Measurements from ENCODE around the gene MTMR12.

Gene MTMR12

DNA sequence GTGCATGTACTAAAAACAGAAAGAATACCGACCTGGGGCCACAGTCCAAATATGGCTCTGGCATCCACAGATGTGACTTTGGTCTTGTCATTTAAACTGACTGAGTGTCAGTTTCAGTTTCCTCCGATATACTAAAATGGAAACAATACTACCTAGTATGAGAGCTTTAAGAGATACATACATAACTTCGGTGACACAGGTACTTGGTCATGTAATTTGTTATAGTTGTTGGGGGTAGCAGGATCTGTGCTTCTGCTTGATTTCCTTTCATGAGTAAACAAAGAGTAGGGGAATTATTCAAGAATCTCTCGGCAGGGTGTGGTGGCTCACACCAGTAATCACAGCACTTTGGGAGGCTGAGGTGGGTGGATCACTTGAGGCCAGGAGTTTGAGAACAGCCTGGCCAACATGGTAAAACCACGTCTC lies 32.1 kb downstream of the MTMR12 start:
- Histone ChIP-seq H3K36me3 (ENCODE audit: insufficient read depth, low read length) (0 out of 2 replicates have a peak, but pooled peaks cover 2% of the 10 kb centered on the region), H3K9ac (ENCODE audit: low read depth, low read length) (no peak overlapping the region), H3K9me3 (ENCODE audit: control insufficient read depth, insufficient read depth, low read length) (no peaks in the 10 kb centered on the region; the same call in 1 of the 2 replicates), H3K4me1 (ENCODE audit: insufficient read depth, low read length) (peaks cover 39% of the 10 kb centered on the region)

DNA sequence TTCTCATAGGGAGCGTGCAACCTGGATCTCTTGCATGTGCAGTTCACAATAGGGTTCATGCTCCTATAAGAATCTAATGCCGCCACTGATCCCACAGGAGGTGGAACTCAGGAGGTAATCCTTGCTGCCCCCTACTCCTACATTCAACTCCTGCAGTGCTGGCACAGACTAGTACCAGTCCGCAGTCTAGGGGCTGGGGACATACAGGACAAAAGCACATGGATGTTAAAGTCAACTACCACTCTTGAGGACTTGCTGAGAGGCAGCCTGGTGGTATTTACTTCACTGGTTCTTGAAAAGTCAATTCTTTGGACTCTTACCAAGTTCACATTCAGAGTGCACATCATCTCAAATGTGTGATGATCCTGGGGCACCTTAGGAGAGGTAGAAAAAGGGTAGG lies 33.0 kb downstream of the MTMR12 start:
- no peaks in the 10 kb centered on the region; the same call in 1 of the 2 replicates for H3K9me3 ChIP-seq (ENCODE audit: control insufficient read depth, insufficient read depth, low read length)
- H3K9ac ChIP-seq (ENCODE audit: low read depth, low read length): no peak overlapping the region
- H3K36me3 ChIP-seq (ENCODE audit: insufficient read depth, low read length): 0 out of 2 replicates have a peak, but pooled peaks cover 2% of the 10 kb centered on the region
- peaks cover 44% of the 10 kb centered on the region for H3K4me1 ChIP-seq (ENCODE audit: insufficient read depth, low read length)

- peaks cover 44% of the 10 kb centered on the region for H3K4me1 ChIP-seq (ENCODE audit: insufficient read depth, low read length)
- H3K9ac ChIP-seq (ENCODE audit: low read depth, low read length): no peak overlapping the region
- peaks cover 2% of the 10 kb centered on the region; the same call in 1 of the 2 replicates for H3K36me3 ChIP-seq (ENCODE audit: insufficient read depth, low read length)
- no peaks in the 10 kb centered on the region; the same call in 1 of the 2 replicates for H3K9me3 ChIP-seq (ENCODE audit: control insufficient read depth, insufficient read depth, low read length)
Measured at GRCh38 chr5:32279223-32279622, 33.5 kb downstream of the MTMR12 start.

- H3K36me3 ChIP-seq (ENCODE audit: insufficient read depth, low read length): peaks cover 2% of the 10 kb centered on the region
- no peaks in the 10 kb centered on the region; the same call in 1 of the 2 replicates for H3K9me3 ChIP-seq (ENCODE audit: control insufficient read depth, insufficient read depth, low read length)
- no peak overlapping the region for H3K9ac ChIP-seq (ENCODE audit: low read depth, low read length)
- peaks cover 41% of the 10 kb centered on the region for H3K4me1 ChIP-seq (ENCODE audit: insufficient read depth, low read length)
Measured at GRCh38 chr5:32278406-32278805, 34.3 kb downstream of the MTMR12 start.

- peaks cover 38% of the 10 kb centered on the region for H3K4me1 ChIP-seq (ENCODE audit: insufficient read depth, low read length)
- no peaks in the 10 kb centered on the region; the same call in 1 of the 2 replicates for H3K9me3 ChIP-seq (ENCODE audit: control insufficient read depth, insufficient read depth, low read length)
- H3K9ac ChIP-seq (ENCODE audit: low read depth, low read length): no peak overlapping the region
- H3K36me3 ChIP-seq (ENCODE audit: insufficient read depth, low read length): peaks cover 8% of the 10 kb centered on the region
Measured at GRCh38 chr5:32277798-32278197, 34.9 kb downstream of the MTMR12 start.

DNA sequence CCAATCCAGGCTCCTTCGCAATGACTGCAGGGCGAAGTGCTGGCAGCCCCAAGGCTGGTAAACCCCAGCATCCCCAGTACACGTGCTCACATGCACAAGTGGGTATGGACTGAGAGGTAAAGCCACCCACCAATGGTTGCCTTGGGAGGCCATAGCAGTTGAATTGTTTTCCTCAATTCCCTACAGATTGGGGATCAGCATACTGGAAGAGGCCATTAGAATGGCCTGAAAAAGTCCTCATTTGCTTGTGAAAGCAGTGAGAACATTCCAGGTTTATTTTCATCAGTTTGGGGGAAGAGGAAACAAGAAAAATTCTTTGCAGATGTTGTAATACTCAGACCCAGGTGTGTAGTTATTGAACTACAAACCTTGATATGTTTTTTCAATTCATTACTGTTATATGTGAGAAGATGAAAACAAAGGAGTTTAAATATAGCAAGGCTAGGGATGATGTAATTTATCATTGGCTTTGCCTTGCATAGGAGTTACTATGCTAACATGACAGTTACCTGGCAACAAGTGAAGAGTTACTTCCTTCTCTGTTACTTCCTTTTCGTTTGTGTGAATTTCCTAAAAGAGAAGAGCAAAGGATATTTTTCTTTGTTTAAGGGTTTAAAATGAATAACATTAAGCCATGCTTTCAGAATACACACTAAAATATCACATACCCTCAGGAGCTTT lies 36.4 kb downstream of the MTMR12 start:
- peaks cover 36% of the 10 kb centered on the region for H3K4me1 ChIP-seq (ENCODE audit: insufficient read depth, low read length)
- H3K9me3 ChIP-seq (ENCODE audit: control insufficient read depth, insufficient read depth, low read length): no peaks in the 10 kb centered on the region; the same call in 1 of the 2 replicates
- no peak overlapping the region for H3K9ac ChIP-seq (ENCODE audit: low read depth, low read length)
- H3K36me3 ChIP-seq (ENCODE audit: insufficient read depth, low read length): peaks cover 11% of the 10 kb centered on the region

DNA sequence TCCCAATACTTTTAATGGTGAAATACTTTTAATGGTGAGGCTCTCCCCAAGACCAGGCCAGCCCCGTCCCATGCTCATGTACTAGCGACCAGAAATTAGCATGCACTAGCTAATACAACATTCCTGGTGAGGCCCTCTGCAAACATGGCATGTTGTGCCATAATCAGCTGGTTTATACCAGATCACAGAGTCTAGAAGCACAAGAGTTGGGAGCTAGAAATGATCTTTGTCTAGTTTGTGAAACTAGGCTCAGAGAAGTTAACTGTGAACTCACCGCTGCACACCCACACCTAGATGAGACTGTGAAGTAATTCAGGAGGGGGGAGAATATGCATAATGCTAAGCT lies 37.4 kb downstream of the MTMR12 start:
- Histone ChIP-seq H3K36me3 (ENCODE audit: insufficient read depth, low read length) (peaks cover 14% of the 10 kb centered on the region), H3K9ac (ENCODE audit: low read depth, low read length) (no peak overlapping the region), H3K4me1 (ENCODE audit: insufficient read depth, low read length) (peaks cover 36% of the 10 kb centered on the region), H3K9me3 (ENCODE audit: control insufficient read depth, insufficient read depth, low read length) (no peaks in the 10 kb centered on the region)

GRCh38 chr5:32274548-32275395 lies 38.0 kb downstream of the MTMR12 start:
- Histone ChIP-seq H3K9me3 (ENCODE audit: control insufficient read depth, insufficient read depth, low read length) (no peaks in the 10 kb centered on the region), H3K4me1 (ENCODE audit: insufficient read depth, low read length) (peaks cover 36% of the 10 kb centered on the region), H3K9ac (ENCODE audit: low read depth, low read length) (no peak overlapping the region), H3K36me3 (ENCODE audit: insufficient read depth, low read length) (peaks cover 14% of the 10 kb centered on the region)

DNA sequence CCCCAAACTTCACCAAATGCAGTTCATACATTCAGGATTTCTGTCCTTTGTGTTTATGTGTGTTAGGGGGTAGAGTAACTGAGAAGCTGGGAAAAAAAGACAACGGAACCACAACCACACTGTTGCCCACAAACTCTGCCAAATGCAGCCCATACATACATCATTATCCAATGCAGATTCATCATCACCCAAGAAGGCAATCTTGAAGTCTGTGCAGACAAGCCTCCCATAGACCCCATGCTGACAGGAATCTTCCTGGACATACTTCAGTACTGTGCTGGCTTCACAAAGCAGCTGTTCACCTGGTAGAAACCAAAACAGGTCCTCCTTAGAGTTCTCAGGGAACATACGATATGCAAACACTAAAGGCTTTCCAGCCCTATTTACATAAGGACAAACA lies 38.9 kb downstream of the MTMR12 start:
- peaks cover 36% of the 10 kb centered on the region for H3K4me1 ChIP-seq (ENCODE audit: insufficient read depth, low read length)
- H3K9me3 ChIP-seq (ENCODE audit: control insufficient read depth, insufficient read depth, low read length): no peaks in the 10 kb centered on the region
- H3K36me3 ChIP-seq (ENCODE audit: insufficient read depth, low read length): peaks cover 14% of the 10 kb centered on the region
- H3K9ac ChIP-seq (ENCODE audit: low read depth, low read length): no peak overlapping the region

- peaks cover 28% of the 10 kb centered on the region for H3K4me1 ChIP-seq (ENCODE audit: insufficient read depth, low read length)
- H3K9me3 ChIP-seq (ENCODE audit: control insufficient read depth, insufficient read depth, low read length): no peaks in the 10 kb centered on the region
- peaks cover 20% of the 10 kb centered on the region for H3K36me3 ChIP-seq (ENCODE audit: insufficient read depth, low read length)
- H3K9ac ChIP-seq (ENCODE audit: low read depth, low read length): no peak overlapping the region
Measured at GRCh38 chr5:32272746-32273145, 40.0 kb downstream of the MTMR12 start.

- H3K36me3 ChIP-seq (ENCODE audit: insufficient read depth, low read length): peaks cover 23% of the 10 kb centered on the region
- H3K9me3 ChIP-seq (ENCODE audit: control insufficient read depth, insufficient read depth, low read length): no peaks in the 10 kb centered on the region
Measured at GRCh38 chr5:32270946-32271345, 41.8 kb downstream of the MTMR12 start.

DNA sequence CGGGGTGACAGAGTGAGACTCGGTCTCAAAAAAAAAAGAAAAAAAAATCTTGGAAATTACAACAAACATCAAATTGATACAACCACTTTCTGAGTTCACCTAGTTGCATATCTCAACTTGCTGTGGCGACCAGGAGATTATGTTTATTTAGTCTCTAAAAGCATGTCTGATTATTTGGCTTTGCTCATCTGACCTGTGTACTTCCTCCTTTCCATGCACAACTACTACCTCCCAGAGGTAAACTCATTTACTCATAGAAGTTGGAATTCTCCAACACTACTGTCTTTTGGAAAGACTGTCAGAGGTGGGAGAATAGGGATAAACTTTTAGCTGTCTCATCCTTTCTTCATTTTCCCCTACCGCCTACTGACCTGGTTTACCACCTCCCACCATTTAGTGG lies 42.6 kb downstream of the MTMR12 start:
- Histone ChIP-seq H3K36me3 (ENCODE audit: insufficient read depth, low read length) (peaks cover 26% of the 10 kb centered on the region), H3K9me3 (ENCODE audit: control insufficient read depth, insufficient read depth, low read length) (no peaks in the 10 kb centered on the region), H3K9ac (ENCODE audit: low read depth, low read length) (no peak overlapping the region), H3K4me1 (ENCODE audit: insufficient read depth, low read length) (peaks cover 15% of the 10 kb centered on the region)

More at GRCh38 chr5:32270946-32271345, 41.8 kb downstream of the MTMR12 start:
- Histone ChIP-seq H3K9ac (ENCODE audit: low read depth, low read length) (no peak overlapping the region), H3K4me1 (ENCODE audit: insufficient read depth, low read length) (peaks cover 22% of the 10 kb centered on the region)

- Histone ChIP-seq H3K9me3 (ENCODE audit: control insufficient read depth, insufficient read depth, low read length) (no peaks in the 10 kb centered on the region), H3K4me1 (ENCODE audit: insufficient read depth, low read length) (no peaks in the 10 kb centered on the region), H3K36me3 (ENCODE audit: insufficient read depth, low read length) (peaks cover 20% of the 10 kb centered on the region), H3K9ac (ENCODE audit: low read depth, low read length) (no peak overlapping the region)
Measured at GRCh38 chr5:32265902-32266301, 46.8 kb downstream of the MTMR12 start.

DNA sequence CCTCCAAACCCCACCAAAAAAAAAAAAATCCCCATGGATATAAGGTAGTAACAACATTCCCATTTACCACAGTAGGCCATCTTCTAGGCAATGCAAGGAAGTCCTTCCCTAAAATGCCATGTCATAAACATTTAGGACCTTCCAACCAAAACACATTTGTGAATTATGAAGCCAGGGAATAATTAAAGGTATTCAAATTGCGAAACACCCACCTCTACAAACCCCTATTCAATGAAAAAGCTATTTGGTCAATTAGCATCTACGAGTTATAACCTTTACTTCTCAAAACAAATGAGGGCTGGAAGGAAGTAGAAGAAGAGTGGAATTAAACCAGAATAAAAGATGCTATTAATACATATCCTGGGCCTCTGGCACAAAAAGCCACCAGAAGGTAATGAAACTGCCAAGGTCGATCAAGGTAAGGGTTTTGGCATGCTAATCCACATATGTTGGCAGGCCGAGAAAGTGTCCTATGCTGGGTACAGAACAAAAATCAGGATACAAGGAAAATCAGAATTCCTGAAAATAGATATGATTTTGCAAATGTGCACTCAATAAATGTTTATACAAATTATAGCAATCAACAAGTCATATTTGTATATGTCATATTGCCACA lies 47.7 kb downstream of the MTMR12 start:
- Histone ChIP-seq H3K9ac (ENCODE audit: low read depth, low read length) (no peak overlapping the region), H3K36me3 (ENCODE audit: insufficient read depth, low read length) (peaks cover 17% of the 10 kb centered on the region), H3K4me1 (ENCODE audit: insufficient read depth, low read length) (no peaks in the 10 kb centered on the region), H3K9me3 (ENCODE audit: control insufficient read depth, insufficient read depth, low read length) (no peaks in the 10 kb centered on the region)

Data from ES-I3 (cell line).